Dendritic cell treated with granulocyte-macrophage colony-stimulating factor and Interleukin-4, amounts not matched to agents 40 ng/mL and 50 ng/mL, for 4 days (primary cell): ENCODE data around the gene EPB41L4A.
"Not testable (repeated sequence)": the region's sequence is repeated elsewhere in the genome, so short reads cannot be mapped to it uniquely, and the experiment has no call there.

Source experiments
- H3K27ac Mint-ChIP-seq: one replicate; pipeline ENCODE4 v1.8.0; 2022; ENCODE audit warnings: mild to moderate bottlenecking, mixed read lengths
- H3K27me3 Mint-ChIP-seq: one replicate; pipeline ENCODE4 v1.8.0; 2022; ENCODE audit warnings: mild to moderate bottlenecking, mixed read lengths
- H3K36me3 Mint-ChIP-seq: one replicate; pipeline ENCODE4 v1.8.0; 2022; ENCODE audit warnings: low read depth, mixed read lengths
- H3K4me1 Mint-ChIP-seq: one replicate; pipeline ENCODE4 v1.8.0; 2022; ENCODE audit warnings: low read depth, mixed read lengths
- H3K4me3 Mint-ChIP-seq: one replicate; pipeline ENCODE4 v1.8.0; 2022; ENCODE audit warnings: mild to moderate bottlenecking, moderate library complexity, mixed read lengths
- H3K9me3 Mint-ChIP-seq: one replicate; pipeline ENCODE4 v1.8.0; 2022; ENCODE audit warnings: mixed read lengths
- intact Hi-C: fragments of 100-400 bp; cut with micrococcal nuclease; formaldehyde crosslinking; loops from one replicate; pipeline ENCODE4 v1.15.0; 2022

Gene EPB41L4A

DNA sequence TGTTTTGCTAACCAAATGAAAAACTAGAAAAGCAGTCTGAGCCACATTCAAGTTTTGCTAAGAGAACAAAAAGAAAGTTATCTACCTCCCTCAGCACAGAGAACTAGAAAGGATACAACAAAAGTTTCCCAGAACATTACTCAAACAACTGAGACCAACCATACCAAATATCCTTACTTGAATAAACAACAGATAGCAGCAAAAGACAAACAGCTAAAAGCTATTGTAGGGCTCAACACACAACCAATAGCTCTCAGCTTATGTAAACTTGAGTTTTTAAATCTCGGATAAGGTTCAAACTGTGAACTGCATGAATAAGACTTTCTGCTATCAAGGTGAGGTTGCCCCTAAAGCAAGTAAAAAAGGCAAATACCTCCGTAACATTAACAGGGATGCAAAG, 3.5 kb downstream of the EPB41L4A start:
- intact Hi-C loops, result no loop called here
- Mint-ChIP-seq H3K36me3 (no peaks in the 10 kb centered on the region), H3K4me1 (peaks cover 23% of the 10 kb centered on the region), H3K27me3 (peaks cover 52% of the 10 kb centered on the region), H3K9me3 (no peaks in the 10 kb centered on the region), H3K4me3 (no peak overlapping the region), H3K27ac (no peak overlapping the region)

DNA sequence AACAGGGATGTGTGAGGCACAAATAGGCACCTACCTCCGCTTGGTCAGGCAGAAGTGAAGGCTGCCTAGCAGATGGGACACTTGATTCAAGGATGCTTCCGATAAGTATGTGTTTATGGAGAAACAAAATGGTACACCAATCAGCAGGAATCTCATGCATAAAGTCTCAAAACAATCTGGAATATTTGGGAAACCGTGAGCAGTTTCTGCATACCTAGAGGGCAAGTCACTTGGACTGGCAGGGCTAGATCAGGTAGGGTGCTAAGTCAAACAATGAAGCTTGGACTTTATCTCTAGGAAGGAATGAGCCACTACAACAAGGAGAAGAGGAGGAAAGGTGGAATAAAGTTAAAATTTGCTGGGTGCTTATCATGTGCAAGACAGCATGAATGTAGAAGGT, 5.5 kb downstream of the EPB41L4A start:
- peaks cover 37% of the 10 kb centered on the region for H3K27me3 Mint-ChIP-seq
- intact Hi-C loops, result no loop called here
- H3K9me3 Mint-ChIP-seq, result no peaks in the 10 kb centered on the region

GRCh38 chr5:112412346-112412745, 6.7 kb downstream of the EPB41L4A start:
- no peaks in the 10 kb centered on the region for H3K9me3 Mint-ChIP-seq
- no peaks in the 10 kb centered on the region for H3K4me1 Mint-ChIP-seq
- intact Hi-C loops, result no loop called here
- no peaks in the 10 kb centered on the region for H3K36me3 Mint-ChIP-seq
- H3K4me3 Mint-ChIP-seq, result no peak overlapping the region
- no peak overlapping the region for H3K27ac Mint-ChIP-seq
- peaks cover 28% of the 10 kb centered on the region for H3K27me3 Mint-ChIP-seq

More for the DNA sequence above, 5.5 kb downstream of the EPB41L4A start:
- Mint-ChIP-seq H3K4me1 (peaks cover 9% of the 10 kb centered on the region), H3K27ac (no peak overlapping the region), H3K36me3 (no peaks in the 10 kb centered on the region), H3K4me3 (no peak overlapping the region)

GRCh38 chr5:112411903-112412302, 7.2 kb downstream of the EPB41L4A start:
- H3K9me3 Mint-ChIP-seq, result no peaks in the 10 kb centered on the region
- no peaks in the 10 kb centered on the region for H3K36me3 Mint-ChIP-seq
- no peak overlapping the region for H3K4me3 Mint-ChIP-seq
- H3K4me1 Mint-ChIP-seq, result no peaks in the 10 kb centered on the region
- no peak overlapping the region for H3K27ac Mint-ChIP-seq
- intact Hi-C loops, result no loop called here
- H3K27me3 Mint-ChIP-seq, result peaks cover 24% of the 10 kb centered on the region

DNA sequence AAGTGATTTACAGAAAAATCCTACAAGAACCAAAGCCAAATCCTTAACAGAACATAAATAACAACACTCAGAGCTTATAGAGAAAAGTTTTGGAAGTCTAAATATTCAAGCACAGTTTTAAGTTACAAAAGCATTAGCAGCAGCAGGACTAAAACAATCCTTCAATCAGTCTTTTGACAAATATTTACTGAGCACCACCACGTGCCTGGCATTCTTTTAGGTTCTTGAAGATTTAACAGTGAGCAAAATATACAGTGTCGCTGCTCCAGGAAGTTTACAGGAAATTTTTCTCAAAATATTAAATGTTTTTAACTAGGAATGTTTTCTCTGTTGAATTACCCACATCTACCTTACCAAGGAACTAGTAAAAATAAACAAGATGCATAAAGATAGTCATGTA, 11.4 kb downstream of the EPB41L4A start:
- Mint-ChIP-seq H3K4me3 (no peak overlapping the region), H3K4me1 (no peaks in the 10 kb centered on the region), H3K27ac (no peak overlapping the region), H3K36me3 (no peaks in the 10 kb centered on the region), H3K27me3 (peaks cover 11% of the 10 kb centered on the region), H3K9me3 (no peaks in the 10 kb centered on the region)
- intact Hi-C loops, result no loop called here

DNA sequence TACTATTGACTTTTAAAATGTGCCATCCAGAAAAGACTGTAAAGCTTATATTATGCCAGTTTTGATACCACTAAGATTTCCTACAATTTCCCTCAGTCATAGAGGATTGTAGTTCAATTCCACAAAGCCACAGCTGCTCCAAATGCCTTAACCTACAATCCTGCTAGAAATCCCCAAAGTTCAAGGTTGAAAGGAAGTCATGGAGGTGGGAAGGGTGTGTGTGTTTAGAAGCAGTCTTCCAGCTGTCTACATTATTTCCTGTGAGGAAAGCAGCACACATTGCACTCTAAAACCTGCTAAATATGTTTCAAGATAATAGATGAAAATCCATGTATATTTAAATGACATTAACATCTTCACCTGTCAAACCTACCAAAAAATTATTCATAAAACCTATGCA, 11.8 kb downstream of the EPB41L4A start:
- intact Hi-C loops, result no loop called here
- Mint-ChIP-seq H3K4me3 (no peak overlapping the region), H3K4me1 (no peaks in the 10 kb centered on the region), H3K36me3 (no peaks in the 10 kb centered on the region), H3K9me3 (no peaks in the 10 kb centered on the region), H3K27me3 (peaks cover 11% of the 10 kb centered on the region), H3K27ac (no peak overlapping the region)

DNA sequence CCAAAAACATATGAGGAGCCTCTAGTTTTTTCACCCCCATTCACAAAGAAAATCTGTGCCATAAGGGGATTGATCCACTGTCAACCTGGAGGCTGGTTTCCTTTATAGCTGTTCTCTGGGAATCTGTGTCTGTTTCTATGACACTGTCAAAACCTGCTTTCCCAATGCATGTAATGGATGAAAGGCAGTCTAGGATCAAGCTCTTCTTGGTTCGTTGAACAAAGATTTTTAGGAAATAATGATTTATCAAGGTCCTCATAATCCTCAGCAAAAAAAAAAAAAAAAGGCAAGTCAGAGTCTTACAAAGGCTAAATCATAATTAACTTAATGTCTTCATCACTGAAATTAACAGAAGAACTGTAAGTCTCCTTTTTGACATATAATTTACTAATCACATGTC, 16.0 kb downstream of the EPB41L4A start:
- Mint-ChIP-seq H3K36me3 (no peaks in the 10 kb centered on the region), H3K27ac (no peak overlapping the region)

GRCh38 chr5:112401924-112402323, 17.2 kb downstream of the EPB41L4A start:
- no peak overlapping the region for H3K4me3 Mint-ChIP-seq

More for the DNA sequence above, 16.0 kb downstream of the EPB41L4A start:
- Mint-ChIP-seq H3K27me3 (peaks cover 4% of the 10 kb centered on the region), H3K4me1 (no peaks in the 10 kb centered on the region), H3K4me3 (no peak overlapping the region), H3K9me3 (no peaks in the 10 kb centered on the region)
- intact Hi-C loops, result no loop called here

GRCh38 chr5:112397690-112398089, 21.4 kb downstream of the EPB41L4A start:
- H3K4me3 Mint-ChIP-seq, result no peak overlapping the region
- H3K4me1 Mint-ChIP-seq, result no peaks in the 10 kb centered on the region

More at GRCh38 chr5:112401924-112402323, 17.2 kb downstream of the EPB41L4A start:
- H3K4me1 Mint-ChIP-seq, result no peaks in the 10 kb centered on the region
- intact Hi-C loops, result no loop called here
- no peaks in the 10 kb centered on the region for H3K9me3 Mint-ChIP-seq
- H3K36me3 Mint-ChIP-seq, result no peaks in the 10 kb centered on the region
- H3K27me3 Mint-ChIP-seq, result peaks cover 4% of the 10 kb centered on the region
- no peak overlapping the region for H3K27ac Mint-ChIP-seq

GRCh38 chr5:112396430-112396829, 22.6 kb downstream of the EPB41L4A start:
- intact Hi-C loops, result no loop called here
- Mint-ChIP-seq H3K9me3 (no peaks in the 10 kb centered on the region), H3K27ac (no peak overlapping the region), H3K27me3 (peaks cover 2% of the 10 kb centered on the region), H3K4me1 (no peaks in the 10 kb centered on the region), H3K36me3 (no peaks in the 10 kb centered on the region), H3K4me3 (no peak overlapping the region)

More at GRCh38 chr5:112397690-112398089, 21.4 kb downstream of the EPB41L4A start:
- Mint-ChIP-seq H3K36me3 (no peaks in the 10 kb centered on the region), H3K27ac (no peak overlapping the region), H3K27me3 (peaks cover 3% of the 10 kb centered on the region), H3K9me3 (no peaks in the 10 kb centered on the region)
- intact Hi-C loops, result no loop called here

GRCh38 chr5:112395299-112395698, 23.8 kb downstream of the EPB41L4A start:
- H3K27ac Mint-ChIP-seq, H3K4me3 Mint-ChIP-seq, H3K4me1 Mint-ChIP-seq, H3K9me3 Mint-ChIP-seq, H3K36me3 Mint-ChIP-seq, H3K27me3 Mint-ChIP-seq, intact Hi-C loops: not testable (repeated sequence)

DNA sequence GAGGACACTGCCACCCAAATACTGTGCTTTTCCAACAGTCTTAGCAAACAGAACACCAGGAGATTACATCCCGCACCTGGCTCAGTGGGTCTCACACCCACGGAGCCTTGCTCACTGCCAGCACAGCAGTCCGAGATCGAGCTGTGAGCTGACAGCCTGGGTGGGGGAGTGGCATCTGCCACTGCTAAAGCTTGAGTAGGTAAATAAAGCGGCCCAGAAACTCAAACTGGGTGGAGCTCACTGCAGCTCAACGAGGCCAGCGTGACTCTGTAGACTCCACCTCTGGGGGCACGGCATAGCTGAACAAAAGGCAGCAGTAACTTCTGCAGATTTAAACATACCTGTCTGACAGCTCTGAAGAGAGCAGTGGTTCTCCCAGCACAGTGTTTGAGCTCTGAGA, 28.8 kb downstream of the EPB41L4A start:
- Mint-ChIP-seq H3K4me3 (no peak overlapping the region), H3K4me1 (no peaks in the 10 kb centered on the region), H3K36me3 (no peaks in the 10 kb centered on the region), H3K27ac (no peak overlapping the region), H3K27me3 (peaks cover 2% of the 10 kb centered on the region), H3K9me3 (no peaks in the 10 kb centered on the region)
- intact Hi-C loops, result no loop called here

- Mint-ChIP-seq H3K36me3 (no peaks in the 10 kb centered on the region), H3K4me3 (no peak overlapping the region), H3K27me3 (peaks cover 2% of the 10 kb centered on the region), H3K9me3 (no peaks in the 10 kb centered on the region), H3K4me1 (no peaks in the 10 kb centered on the region), H3K27ac (no peak overlapping the region)
- intact Hi-C loops, result no loop called here
These were observed 30.3 kb downstream of the EPB41L4A start for GRCh38 chr5:112388739-112389138.

DNA sequence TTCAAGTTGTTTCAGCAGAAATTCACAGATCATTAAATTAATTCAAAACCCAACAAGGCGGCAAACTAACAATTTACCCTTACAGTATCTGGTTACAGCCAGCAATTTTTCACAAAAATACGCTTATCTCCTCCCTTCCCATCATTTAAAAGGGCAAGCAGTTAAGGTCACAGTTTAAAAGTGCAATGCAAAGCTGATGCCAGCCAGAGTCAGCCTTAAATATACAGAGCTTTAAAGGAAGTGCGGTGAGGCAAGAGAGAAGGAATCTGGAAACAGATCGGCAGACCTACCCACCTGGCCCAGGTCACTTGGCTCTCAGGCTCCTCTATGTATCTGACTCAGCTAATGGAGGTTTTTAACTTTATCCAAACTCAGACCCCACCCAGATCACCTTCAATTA, 31.0 kb downstream of the EPB41L4A start:
- Mint-ChIP-seq H3K27ac (no peak overlapping the region), H3K36me3 (no peaks in the 10 kb centered on the region), H3K27me3 (peaks cover 2% of the 10 kb centered on the region), H3K4me1 (no peaks in the 10 kb centered on the region), H3K9me3 (no peaks in the 10 kb centered on the region), H3K4me3 (no peak overlapping the region)
- intact Hi-C loops, result no loop called here

GRCh38 chr5:112386766-112387165, 32.3 kb downstream of the EPB41L4A start:
- H3K4me3 Mint-ChIP-seq, result no peak overlapping the region
- no peaks in the 10 kb centered on the region for H3K36me3 Mint-ChIP-seq
- no peaks in the 10 kb centered on the region for H3K27me3 Mint-ChIP-seq
- no peak overlapping the region for H3K27ac Mint-ChIP-seq
- no peaks in the 10 kb centered on the region for H3K4me1 Mint-ChIP-seq
- H3K9me3 Mint-ChIP-seq, result no peaks in the 10 kb centered on the region
- intact Hi-C loops, result no loop called here
